ENCODE measurements around the gene HSD17B2.

GRCh38 chr16:82093666-82094300, 58.7 kb downstream of the HSD17B2 start:
- TF ChIP-seq POLR2A (IDR thresholded peaks at IDR 0.05) (no peak), POLR2AphosphoS5 (IDR thresholded peaks at IDR 0.05) (no peak)
- TF ChIP-seq, protein P1, sequence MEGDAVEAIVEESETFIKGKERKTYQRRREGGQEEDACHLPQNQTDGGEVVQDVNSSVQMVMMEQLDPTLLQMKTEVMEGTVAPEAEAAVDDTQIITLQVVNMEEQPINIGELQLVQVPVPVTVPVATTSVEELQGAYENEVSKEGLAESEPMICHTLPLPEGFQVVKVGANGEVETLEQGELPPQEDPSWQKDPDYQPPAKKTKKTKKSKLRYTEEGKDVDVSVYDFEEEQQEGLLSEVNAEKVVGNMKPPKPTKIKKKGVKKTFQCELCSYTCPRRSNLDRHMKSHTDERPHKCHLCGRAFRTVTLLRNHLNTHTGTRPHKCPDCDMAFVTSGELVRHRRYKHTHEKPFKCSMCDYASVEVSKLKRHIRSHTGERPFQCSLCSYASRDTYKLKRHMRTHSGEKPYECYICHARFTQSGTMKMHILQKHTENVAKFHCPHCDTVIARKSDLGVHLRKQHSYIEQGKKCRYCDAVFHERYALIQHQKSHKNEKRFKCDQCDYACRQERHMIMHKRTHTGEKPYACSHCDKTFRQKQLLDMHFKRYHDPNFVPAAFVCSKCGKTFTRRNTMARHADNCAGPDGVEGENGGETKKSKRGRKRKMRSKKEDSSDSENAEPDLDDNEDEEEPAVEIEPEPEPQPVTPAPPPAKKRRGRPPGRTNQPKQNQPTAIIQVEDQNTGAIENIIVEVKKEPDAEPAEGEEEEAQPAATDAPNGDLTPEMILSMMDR (IDR thresholded peaks at IDR 0.05) = no peak
